Measurements from ENCODE around the gene ERC1. TPM values are rescaled to one million over a fixed set of nuclear protein-coding genes. Genes with fewer than 3 reads are reported as not detected.

The ERC1 gene
- total and polyA plus RNA-seq, 2 donors (not counting 3 experiments of a cell fraction or from before 2014, with no cell fraction given): 11.7 to 66.1 TPM

DNA sequence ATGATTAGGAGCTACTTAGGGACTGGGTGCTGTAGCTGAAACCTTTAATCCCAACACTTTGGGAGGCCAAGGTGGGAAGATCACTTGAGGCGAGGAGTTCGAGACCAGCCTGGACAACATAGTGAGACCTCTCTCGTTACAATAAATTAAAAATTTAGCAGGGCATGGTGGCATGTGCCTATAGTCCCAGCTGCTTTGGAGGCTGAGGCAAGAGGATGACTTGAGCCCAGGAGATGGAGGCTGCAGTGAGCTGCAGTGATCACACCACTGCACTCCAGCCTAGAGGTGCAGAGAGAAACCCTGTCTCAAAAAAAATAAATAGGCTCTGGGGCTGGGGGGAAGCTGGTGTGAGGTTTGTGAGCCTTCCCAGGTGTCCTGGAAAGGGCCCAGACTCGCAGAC lies 506.1 kb downstream of the ERC1 start:
- intact Hi-C loops (cut with micrococcal nuclease): no loop called here
- H3K27me3 ChIP-seq (ENCODE audit: control insufficient read depth in 2 of 2, insufficient read depth in 2 of 2, low read length in 2 of 2): no peaks in the 10 kb centered on the region
- POLR2A ChIA-PET: no interaction called here
- DNase-seq (ENCODE audit: low read depth, low spot score) (no peak), FAIRE-seq (no peak)
- CTCF ChIA-PET: interaction anchor here (1.6 kb wide), 1 partner anchor 379 kb away, joined by 7 read pairs; no protein-coding TSS in a partner anchor
- H3K4me2 ChIP-seq (ENCODE audit: insufficient read depth, low read length): no peak overlapping the region
- no peak overlapping the region for H2AFZ ChIP-seq (ENCODE audit: low read depth, low read length)
- dilution Hi-C loops (cut with MboI; ENCODE audit: extremely low pct_ligation_motif_present, low sequenced_read_pairs): no loop called here
- H4K20me1 ChIP-seq (replicated peaks; ENCODE audit: control insufficient read depth, extremely low read depth, insufficient read depth, low read length): no peaks in the 10 kb centered on the region
- H3K36me3 ChIP-seq (ENCODE audit: control insufficient read depth in 2 of 2, extremely low read depth in 1 of 2, insufficient read depth in 2 of 2, low read length in 2 of 2): no peaks in the 10 kb centered on the region
- H3K79me2 ChIP-seq (ENCODE audit: control insufficient read depth, insufficient read depth, low read length): no peaks in the 10 kb centered on the region
- no peak for TF ChIP-seq MYC (IDR thresholded peaks at IDR 0.05; ENCODE audit: low read depth, low read length)
- H3K9me1 ChIP-seq (replicated peaks; ENCODE audit: control insufficient read depth, extremely low read depth, insufficient read depth, low read length): no peaks in the 10 kb centered on the region
- H3K27ac ChIP-seq (ENCODE audit: insufficient read depth, low read depth, low read length): no peak overlapping the region
- no peak overlapping the region for H3K4me3 ChIP-seq (replicated peaks in 1 of 3; ENCODE audit: insufficient read depth in 1 of 3, low read depth in 1 of 3, low read length in 3 of 3)
- no peak overlapping the region for H3K9ac ChIP-seq (replicated peaks; ENCODE audit: extremely low read depth, insufficient read depth, low read length)
- BruUV-seq (replicated peaks): no TSS peak
- H3K4me1 ChIP-seq (ENCODE audit: control insufficient read depth, extremely low read depth, insufficient read depth, low read length): no peaks in the 10 kb centered on the region
- H3K9me3 ChIP-seq (replicated peaks; ENCODE audit: control insufficient read depth, insufficient read depth, low read length): no peaks in the 10 kb centered on the region

DNA sequence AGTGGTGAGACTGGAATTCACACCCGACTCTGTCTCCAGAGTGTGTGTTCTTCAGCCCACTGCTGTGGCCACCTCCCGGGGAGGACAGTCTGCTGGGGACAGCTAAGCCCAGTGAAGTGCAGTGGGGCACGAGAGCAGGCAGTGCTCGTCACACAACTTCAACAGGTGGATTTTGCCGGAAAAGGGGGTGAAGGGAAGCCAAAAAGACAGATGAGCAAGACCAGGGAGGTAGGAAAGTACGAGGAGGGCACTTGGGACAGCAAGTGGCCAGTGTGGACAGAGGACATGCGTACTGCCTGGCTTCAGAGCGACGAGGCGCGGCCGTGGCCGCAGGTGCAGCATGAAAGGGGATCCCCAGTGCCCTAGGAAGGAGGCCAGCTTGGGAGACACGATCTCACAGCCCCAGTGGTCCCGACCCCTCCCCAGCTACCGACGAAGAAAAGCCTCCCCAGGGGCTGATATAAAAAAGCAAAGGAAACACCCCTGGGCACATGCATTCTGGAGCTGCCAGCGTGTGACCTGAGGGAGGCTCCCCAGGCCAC lies 507.2 kb downstream of the ERC1 start:
- Histone ChIP-seq H3K27me3 (ENCODE audit: control insufficient read depth in 2 of 2, insufficient read depth in 2 of 2, low read length in 2 of 2) (no peaks in the 10 kb centered on the region), H3K9ac (replicated peaks; ENCODE audit: extremely low read depth, insufficient read depth, low read length) (no peak overlapping the region), H3K36me3 (ENCODE audit: control insufficient read depth in 2 of 2, extremely low read depth in 1 of 2, insufficient read depth in 2 of 2, low read length in 2 of 2) (no peaks in the 10 kb centered on the region), H4K20me1 (replicated peaks; ENCODE audit: control insufficient read depth, extremely low read depth, insufficient read depth, low read length) (no peaks in the 10 kb centered on the region), H3K79me2 (ENCODE audit: control insufficient read depth, insufficient read depth, low read length) (no peaks in the 10 kb centered on the region), H2AFZ (ENCODE audit: low read depth, low read length) (no peak overlapping the region), H3K27ac (ENCODE audit: insufficient read depth, low read depth, low read length) (no peak overlapping the region), H3K4me1 (ENCODE audit: control insufficient read depth, extremely low read depth, insufficient read depth, low read length) (no peaks in the 10 kb centered on the region), H3K4me2 (ENCODE audit: insufficient read depth, low read length) (no peak overlapping the region), H3K9me1 (replicated peaks; ENCODE audit: control insufficient read depth, extremely low read depth, insufficient read depth, low read length) (no peaks in the 10 kb centered on the region), H3K4me3 (replicated peaks in 1 of 3; ENCODE audit: insufficient read depth in 1 of 3, low read depth in 1 of 3, low read length in 3 of 3) (no peak overlapping the region), H3K9me3 (replicated peaks; ENCODE audit: control insufficient read depth, insufficient read depth, low read length) (no peaks in the 10 kb centered on the region)
- ChIA-PET POLR2A (no interaction called here), CTCF (interaction anchor here (1.0 to 1.6 kb wide), 2 partner anchors 24 to 380 kb away, joined by 3 to 7 read pairs (median 5); no protein-coding TSS in a partner anchor)
- no TSS peak for BruUV-seq (replicated peaks)
- intact Hi-C loops (cut with micrococcal nuclease) (no loop called here), dilution Hi-C loops (cut with MboI; ENCODE audit: extremely low pct_ligation_motif_present, low sequenced_read_pairs) (no loop called here)
- TF ChIP-seq JUN (IDR thresholded peaks at IDR 0.05; ENCODE audit: borderline replicate concordance, insufficient read depth, insufficient read length, low read depth): no peak
- TF ChIP-seq, protein P1, sequence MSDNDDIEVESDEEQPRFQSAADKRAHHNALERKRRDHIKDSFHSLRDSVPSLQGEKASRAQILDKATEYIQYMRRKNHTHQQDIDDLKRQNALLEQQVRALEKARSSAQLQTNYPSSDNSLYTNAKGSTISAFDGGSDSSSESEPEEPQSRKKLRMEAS (IDR thresholded peaks at IDR 0.05; ENCODE audit: insufficient read depth, insufficient read length): no peak
- TF ChIP-seq GATA2 (IDR thresholded peaks at IDR 0.05; ENCODE audit: insufficient read depth, insufficient read length, low read depth, low read length): no peak
- TF ChIP-seq EZH2 (IDR thresholded peaks at IDR 0.05; ENCODE audit: borderline replicate concordance, low read depth, low read length, severe bottlenecking): no peak
- TF ChIP-seq MYC (IDR thresholded peaks at IDR 0.05; ENCODE audit: low read depth, low read length): no peak
- no peak for TF ChIP-seq POLR2AphosphoS5 (IDR thresholded peaks at IDR 0.05; ENCODE audit: insufficient read depth, low read depth, low read length)
- TF ChIP-seq, protein P2, sequence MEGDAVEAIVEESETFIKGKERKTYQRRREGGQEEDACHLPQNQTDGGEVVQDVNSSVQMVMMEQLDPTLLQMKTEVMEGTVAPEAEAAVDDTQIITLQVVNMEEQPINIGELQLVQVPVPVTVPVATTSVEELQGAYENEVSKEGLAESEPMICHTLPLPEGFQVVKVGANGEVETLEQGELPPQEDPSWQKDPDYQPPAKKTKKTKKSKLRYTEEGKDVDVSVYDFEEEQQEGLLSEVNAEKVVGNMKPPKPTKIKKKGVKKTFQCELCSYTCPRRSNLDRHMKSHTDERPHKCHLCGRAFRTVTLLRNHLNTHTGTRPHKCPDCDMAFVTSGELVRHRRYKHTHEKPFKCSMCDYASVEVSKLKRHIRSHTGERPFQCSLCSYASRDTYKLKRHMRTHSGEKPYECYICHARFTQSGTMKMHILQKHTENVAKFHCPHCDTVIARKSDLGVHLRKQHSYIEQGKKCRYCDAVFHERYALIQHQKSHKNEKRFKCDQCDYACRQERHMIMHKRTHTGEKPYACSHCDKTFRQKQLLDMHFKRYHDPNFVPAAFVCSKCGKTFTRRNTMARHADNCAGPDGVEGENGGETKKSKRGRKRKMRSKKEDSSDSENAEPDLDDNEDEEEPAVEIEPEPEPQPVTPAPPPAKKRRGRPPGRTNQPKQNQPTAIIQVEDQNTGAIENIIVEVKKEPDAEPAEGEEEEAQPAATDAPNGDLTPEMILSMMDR (IDR thresholded peaks at IDR 0.05; ENCODE audit: extremely low read depth in 1 of 2, insufficient read depth in 1 of 2, low read depth in 1 of 2, low read length in 2 of 2): no peak
- FAIRE-seq: no peak
- DNase-seq (ENCODE audit: low read depth, low spot score): no peak
